ENCODE results near the gene RPS6KA3. TPM values are rescaled to one million over a fixed set of nuclear protein-coding genes. Genes with fewer than 3 reads are reported as not detected.

RPS6KA3 gene
- total RNA-seq, 4 donors from 2014 or later, result 36.1 to 41.6 (median 39.0) TPM

DNA sequence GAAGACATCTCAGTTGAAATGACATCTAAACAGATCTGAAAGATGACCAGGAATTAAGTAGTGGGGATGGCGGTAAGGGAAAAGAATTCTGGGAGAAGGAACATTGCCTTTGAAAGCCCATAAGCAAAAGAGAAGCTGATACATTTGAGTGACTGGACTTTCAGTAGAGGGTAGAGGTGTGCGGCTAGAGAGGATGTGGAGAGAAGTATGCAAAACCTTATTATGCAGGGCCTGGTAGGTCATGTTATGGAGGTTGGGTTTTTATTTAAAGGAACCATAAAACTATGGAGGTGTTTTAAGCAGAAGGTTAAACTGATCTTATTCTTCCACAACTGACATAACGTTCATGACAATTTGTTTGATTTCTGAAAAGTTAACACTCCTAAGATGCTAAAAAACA, 36.3 kb downstream of the RPS6KA3 start:
- H3K27me3 ChIP-seq, result no peaks in the 10 kb centered on the region
- no peak for DNase-seq (ENCODE audit: extremely low spot score)
- TF ChIP-seq POLR2AphosphoS5 (IDR thresholded peaks at IDR 0.05) (no peak), EP300 (IDR thresholded peaks at IDR 0.05) (no peak), POLR2A (IDR thresholded peaks at IDR 0.05; ENCODE audit: low read depth) (no peak)
- TF ChIP-seq, protein P1, sequence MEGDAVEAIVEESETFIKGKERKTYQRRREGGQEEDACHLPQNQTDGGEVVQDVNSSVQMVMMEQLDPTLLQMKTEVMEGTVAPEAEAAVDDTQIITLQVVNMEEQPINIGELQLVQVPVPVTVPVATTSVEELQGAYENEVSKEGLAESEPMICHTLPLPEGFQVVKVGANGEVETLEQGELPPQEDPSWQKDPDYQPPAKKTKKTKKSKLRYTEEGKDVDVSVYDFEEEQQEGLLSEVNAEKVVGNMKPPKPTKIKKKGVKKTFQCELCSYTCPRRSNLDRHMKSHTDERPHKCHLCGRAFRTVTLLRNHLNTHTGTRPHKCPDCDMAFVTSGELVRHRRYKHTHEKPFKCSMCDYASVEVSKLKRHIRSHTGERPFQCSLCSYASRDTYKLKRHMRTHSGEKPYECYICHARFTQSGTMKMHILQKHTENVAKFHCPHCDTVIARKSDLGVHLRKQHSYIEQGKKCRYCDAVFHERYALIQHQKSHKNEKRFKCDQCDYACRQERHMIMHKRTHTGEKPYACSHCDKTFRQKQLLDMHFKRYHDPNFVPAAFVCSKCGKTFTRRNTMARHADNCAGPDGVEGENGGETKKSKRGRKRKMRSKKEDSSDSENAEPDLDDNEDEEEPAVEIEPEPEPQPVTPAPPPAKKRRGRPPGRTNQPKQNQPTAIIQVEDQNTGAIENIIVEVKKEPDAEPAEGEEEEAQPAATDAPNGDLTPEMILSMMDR (IDR thresholded peaks at IDR 0.05), result no peak
- WGBS, result 86% methylated on average over 3 of the region's 3 CpGs
- no peaks in the 10 kb centered on the region for H3K9me3 ChIP-seq
- intact Hi-C loops (cut with DNase I), result no loop called here
- no peak overlapping the region for H3K4me3 ChIP-seq
- H3K36me3 ChIP-seq, result peaks cover 0 to 9% (median 0%) of the 10 kb centered on the region in 4 donors
- H3K4me1 ChIP-seq, result peaks cover 0 to 13% (median 4%) of the 10 kb centered on the region in 4 donors
- H3K27ac ChIP-seq (replicated peaks in 1 of 4), result no peak overlapping the region

DNA sequence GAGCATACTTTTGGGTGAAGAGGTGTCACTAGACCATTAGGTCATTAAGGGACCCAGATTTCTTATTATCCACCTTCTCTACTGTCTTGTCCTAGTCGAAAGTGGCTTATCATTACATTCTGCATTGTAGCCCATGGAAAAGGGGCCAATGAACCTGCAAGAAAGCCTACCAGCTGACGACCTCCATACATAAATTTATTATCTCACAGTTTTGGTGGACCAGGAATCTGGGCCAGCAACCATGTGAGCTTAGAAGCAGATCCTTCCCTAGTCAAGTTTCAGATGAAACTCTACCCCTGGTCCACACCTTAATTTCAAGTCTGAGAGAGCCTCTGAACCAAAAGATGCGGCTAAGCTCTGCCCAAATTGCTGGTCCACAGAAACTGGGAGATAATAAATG, 37.6 kb downstream of the RPS6KA3 start:
- TF ChIP-seq POLR2AphosphoS5 (IDR thresholded peaks at IDR 0.05) (no peak), POLR2A (IDR thresholded peaks at IDR 0.05; ENCODE audit: low read depth) (no peak), EP300 (IDR thresholded peaks at IDR 0.05) (no peak)
- TF ChIP-seq, protein P1 (IDR thresholded peaks at IDR 0.05), result no peak
- intact Hi-C loops (cut with DNase I), result no loop called here
- 68% methylated on average over 3 of the region's 3 CpGs for WGBS
- Histone ChIP-seq H3K9me3 (no peaks in the 10 kb centered on the region), H3K36me3 (peaks cover 0 to 9% (median 0%) of the 10 kb centered on the region in 4 donors), H3K4me3 (no peak overlapping the region), H3K4me1 (peaks cover 0 to 23% (median 6%) of the 10 kb centered on the region in 4 donors), H3K27me3 (no peaks in the 10 kb centered on the region), H3K27ac (replicated peaks in 1 of 4) (no peak overlapping the region)
- no peak for DNase-seq (ENCODE audit: extremely low spot score)

DNA sequence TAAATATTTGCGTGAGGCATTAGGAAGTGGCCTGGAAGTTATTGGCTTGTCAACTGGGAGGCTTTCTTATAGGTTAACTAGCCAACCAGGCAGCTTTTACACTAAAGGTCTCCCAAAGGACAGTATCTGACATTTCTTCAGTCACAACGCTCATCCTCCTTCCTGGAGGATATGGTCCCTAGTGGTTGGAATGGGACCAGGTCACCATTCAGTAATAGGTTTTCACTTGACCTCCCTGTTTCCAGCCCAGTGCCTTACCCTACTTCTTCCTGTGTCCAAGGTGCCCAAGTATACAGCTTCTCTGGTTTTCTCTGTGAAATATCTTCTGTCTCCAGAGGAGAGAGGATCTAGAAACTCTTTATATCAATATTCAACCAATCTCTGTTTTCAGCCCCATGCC, 38.5 kb downstream of the RPS6KA3 start:
- Histone ChIP-seq H3K9me3 (no peaks in the 10 kb centered on the region), H3K36me3 (peaks cover 0 to 9% (median 0%) of the 10 kb centered on the region in 4 donors), H3K4me3 (no peak overlapping the region), H3K27me3 (no peaks in the 10 kb centered on the region), H3K27ac (replicated peaks in 1 of 4) (no peak overlapping the region), H3K4me1 (peaks cover 0 to 23% (median 6%) of the 10 kb centered on the region in 4 donors)
- intact Hi-C loops (cut with DNase I), result no loop called here
- no peak for DNase-seq (ENCODE audit: extremely low spot score)
- TF ChIP-seq, protein P1 (IDR thresholded peaks at IDR 0.05), result no peak
- TF ChIP-seq POLR2A (IDR thresholded peaks at IDR 0.05; ENCODE audit: low read depth) (no peak), POLR2AphosphoS5 (IDR thresholded peaks at IDR 0.05) (no peak), EP300 (IDR thresholded peaks at IDR 0.05) (no peak)
- WGBS, result 84% methylated on average over 2 of the region's 2 CpGs

DNA sequence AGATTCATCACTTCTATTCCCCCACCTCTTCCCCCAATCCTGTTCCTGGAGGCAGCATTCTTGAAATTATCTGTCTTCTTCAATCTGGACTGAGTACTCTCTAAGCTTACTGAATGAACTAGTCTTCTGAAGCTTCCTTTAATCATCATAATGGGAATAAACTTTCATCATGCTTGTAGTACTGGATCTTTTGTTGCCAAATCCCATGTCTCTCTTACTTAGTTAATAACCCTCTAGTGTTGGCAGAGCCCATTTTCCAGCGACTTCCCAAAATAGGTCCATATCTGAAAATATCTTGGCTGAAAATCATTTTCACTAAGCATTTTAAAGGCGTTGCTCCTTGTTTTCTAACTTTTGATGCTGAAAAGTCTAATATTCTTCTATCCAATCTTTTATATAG, 39.6 kb downstream of the RPS6KA3 start:
- Histone ChIP-seq H3K9me3 (no peaks in the 10 kb centered on the region), H3K36me3 (peaks cover 0 to under 1% (median 0%) of the 10 kb centered on the region in 4 donors), H3K27me3 (no peaks in the 10 kb centered on the region), H3K4me3 (no peak overlapping the region), H3K27ac (replicated peaks in 1 of 4) (no peak overlapping the region), H3K4me1 (peaks cover 0 to 23% (median 6%) of the 10 kb centered on the region in 4 donors)
- WGBS, result 41% methylated on average over 2 of the region's 2 CpGs
- intact Hi-C loops (cut with DNase I), result no loop called here
- no peak for DNase-seq (ENCODE audit: extremely low spot score)
- no peak for TF ChIP-seq POLR2A (IDR thresholded peaks at IDR 0.05; ENCODE audit: low read depth)

DNA sequence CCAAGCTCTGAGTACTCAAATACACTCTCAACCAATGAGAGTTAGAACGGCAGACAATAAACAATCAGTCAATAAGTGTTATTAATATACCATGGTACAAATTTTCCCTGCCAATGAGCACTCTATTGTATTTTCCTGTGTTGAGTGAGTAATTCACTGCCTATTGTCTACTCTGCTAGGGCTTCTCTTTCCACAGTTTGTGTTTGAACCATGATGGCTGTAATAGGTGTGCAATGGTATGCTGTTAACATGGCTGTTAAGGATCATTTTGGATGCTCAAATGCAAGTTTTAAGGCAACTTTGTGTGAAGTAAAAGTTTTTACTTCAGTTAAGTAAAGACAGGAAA, 41.2 kb downstream of the RPS6KA3 start:
- no peak for TF ChIP-seq POLR2AphosphoS5 (IDR thresholded peaks at IDR 0.05)
- no peak for TF ChIP-seq POLR2A (IDR thresholded peaks at IDR 0.05; ENCODE audit: low read depth)
- no peak for TF ChIP-seq EP300 (IDR thresholded peaks at IDR 0.05)
- TF ChIP-seq, protein P1 (IDR thresholded peaks at IDR 0.05), result no peak
- Histone ChIP-seq H3K27me3 (no peaks in the 10 kb centered on the region), H3K4me1 (peaks cover 0 to 23% (median 6%) of the 10 kb centered on the region in 4 donors), H3K9me3 (no peaks in the 10 kb centered on the region), H3K27ac (replicated peaks in 1 of 4) (no peak overlapping the region), H3K4me3 (no peak overlapping the region), H3K36me3 (no peaks in the 10 kb centered on the region)
- 63% methylated on average over 1 of the region's 1 CpG for WGBS
- DNase-seq (ENCODE audit: extremely low spot score), result no peak
- intact Hi-C loops (cut with DNase I), result no loop called here
